GM10266 (cell line): ENCODE results near the gene SCUBE3.

ENCODE experiments used
- DNase-seq: peaks from one replicate; pipeline ENCODE4 v3.0.0; 2012; ENCODE audit errors: extremely low spot score
- TF ChIP-seq, protein P1 (sequence below): IDR thresholded peaks from 2 replicates; pipeline ENCODE4 v1.5.1; 2012; ENCODE audit warnings: mild to moderate bottlenecking, low read depth; ENCODE audit not compliant: control insufficient read depth, insufficient read depth; ENCODE audit errors: missing control alignments

SCUBE3 gene

DNA sequence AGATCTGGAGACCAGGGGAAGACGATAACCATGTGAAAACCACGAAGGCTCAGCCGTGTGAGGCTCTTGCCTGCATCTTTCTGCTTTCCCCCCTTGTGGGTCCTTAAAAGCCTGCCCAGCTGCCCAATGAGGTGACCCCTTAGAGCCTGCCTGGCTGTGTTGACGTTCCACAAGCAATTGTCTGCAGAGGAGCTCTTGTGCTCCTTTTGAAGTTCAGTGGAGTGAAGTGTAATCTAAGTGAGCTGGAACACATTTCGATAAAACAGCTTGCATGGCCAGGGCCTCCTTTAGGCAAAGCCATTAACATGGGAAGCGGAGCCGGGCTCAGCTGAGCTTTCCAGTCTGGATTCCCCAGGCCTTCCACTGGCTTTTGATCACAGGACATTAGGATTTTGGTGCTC, 45.3 kb upstream of the SCUBE3 start:
- no peak for DNase-seq
- TF ChIP-seq, protein P1, sequence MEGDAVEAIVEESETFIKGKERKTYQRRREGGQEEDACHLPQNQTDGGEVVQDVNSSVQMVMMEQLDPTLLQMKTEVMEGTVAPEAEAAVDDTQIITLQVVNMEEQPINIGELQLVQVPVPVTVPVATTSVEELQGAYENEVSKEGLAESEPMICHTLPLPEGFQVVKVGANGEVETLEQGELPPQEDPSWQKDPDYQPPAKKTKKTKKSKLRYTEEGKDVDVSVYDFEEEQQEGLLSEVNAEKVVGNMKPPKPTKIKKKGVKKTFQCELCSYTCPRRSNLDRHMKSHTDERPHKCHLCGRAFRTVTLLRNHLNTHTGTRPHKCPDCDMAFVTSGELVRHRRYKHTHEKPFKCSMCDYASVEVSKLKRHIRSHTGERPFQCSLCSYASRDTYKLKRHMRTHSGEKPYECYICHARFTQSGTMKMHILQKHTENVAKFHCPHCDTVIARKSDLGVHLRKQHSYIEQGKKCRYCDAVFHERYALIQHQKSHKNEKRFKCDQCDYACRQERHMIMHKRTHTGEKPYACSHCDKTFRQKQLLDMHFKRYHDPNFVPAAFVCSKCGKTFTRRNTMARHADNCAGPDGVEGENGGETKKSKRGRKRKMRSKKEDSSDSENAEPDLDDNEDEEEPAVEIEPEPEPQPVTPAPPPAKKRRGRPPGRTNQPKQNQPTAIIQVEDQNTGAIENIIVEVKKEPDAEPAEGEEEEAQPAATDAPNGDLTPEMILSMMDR = no peak

DNA sequence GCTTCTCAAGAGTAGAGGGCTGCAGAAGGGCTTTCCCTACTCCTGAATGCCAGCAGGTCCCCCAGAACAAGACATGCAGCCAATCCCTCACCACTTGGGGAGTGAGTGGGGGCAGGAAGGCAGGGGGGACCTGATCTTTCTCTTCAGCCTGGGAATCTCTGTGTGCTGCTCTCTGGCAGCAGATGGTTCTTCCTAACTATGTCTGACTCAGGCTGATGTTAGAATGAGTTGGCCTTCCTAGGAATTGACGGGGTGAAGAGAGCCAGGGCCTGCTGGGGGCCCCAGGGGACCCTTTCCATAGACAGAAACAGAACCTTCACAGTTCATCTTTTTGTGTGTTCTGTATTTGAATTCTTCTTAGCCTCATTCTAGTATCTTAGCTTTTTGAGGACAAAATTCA, 43.6 kb upstream of the SCUBE3 start:
- DNase-seq = no peak
- TF ChIP-seq, protein P1 = no peak

DNA sequence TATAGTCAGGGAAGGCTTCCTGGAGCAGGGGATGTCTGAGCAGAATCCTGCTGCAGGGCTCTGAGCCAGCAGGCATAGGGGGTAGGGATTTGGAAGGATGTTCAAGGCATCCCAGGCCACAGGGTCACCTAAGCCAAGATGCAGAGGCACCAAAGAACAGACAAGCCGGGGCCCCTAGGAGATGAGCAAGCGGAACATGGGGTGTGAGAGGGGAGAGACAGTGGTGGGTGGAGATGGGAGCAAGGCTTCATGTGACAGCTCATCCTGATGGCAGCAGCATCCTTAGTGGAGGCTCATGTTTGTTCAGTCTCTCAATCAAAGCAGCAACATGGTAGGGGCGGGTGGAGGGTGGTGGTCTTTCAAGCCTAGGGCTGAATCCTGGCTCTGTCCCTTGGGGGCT, 42.9 kb upstream of the SCUBE3 start:
- DNase-seq = no peak
- TF ChIP-seq, protein P1 = no peak

DNA sequence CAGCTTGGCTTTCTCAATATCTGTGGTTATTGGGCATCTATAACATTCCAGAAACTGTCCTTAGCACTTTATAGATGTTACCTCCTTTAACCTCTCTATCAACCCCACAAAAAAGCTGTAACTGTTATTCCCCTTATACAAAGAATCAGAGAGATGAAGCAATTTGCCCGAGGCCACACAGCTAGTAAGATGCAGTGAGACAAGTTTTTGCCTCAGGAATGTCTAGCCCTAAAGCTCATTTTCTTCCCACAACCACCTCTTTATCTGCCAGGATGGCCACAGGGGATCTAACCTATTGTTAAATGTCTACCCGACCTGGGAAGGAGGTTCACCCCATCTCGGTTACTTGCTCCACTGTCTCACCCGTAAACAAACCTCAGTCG, 40.7 kb upstream of the SCUBE3 start:
- TF ChIP-seq, protein P1 = no peak
- no peak for DNase-seq

DNA sequence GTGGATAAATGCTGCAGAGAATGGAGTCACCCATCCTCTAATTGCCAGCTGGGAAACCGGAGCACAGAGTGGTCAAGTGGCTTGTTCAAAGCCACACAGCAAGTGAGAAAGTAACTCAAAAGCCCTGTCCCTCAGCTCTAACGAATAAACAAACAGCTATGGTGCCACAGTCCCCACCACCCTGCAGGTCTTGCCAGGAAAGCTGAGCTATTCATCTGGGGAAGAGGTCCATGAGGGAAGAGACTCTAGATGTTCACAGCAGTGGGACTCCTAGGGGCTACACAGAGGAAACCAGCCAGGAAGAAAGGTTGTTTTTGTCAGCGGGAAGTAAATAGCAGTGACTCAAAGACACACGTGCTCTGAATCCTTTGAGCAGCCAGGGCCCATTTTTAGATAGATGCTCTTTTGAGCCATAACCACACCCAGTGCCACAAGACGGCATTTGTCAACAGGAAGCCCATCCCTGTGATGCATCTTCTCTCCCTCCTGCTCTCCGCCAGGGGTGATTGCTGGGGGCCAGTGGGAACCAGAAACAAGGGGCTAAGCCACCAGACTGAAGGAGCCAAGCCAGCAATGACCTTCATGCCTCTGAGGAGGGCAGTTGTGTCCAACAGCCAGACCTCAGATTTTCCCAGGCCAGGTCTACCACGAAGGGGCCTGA, 40.2 kb upstream of the SCUBE3 start:
- TF ChIP-seq, protein P1 = no peak
- DNase-seq = no peak

DNA sequence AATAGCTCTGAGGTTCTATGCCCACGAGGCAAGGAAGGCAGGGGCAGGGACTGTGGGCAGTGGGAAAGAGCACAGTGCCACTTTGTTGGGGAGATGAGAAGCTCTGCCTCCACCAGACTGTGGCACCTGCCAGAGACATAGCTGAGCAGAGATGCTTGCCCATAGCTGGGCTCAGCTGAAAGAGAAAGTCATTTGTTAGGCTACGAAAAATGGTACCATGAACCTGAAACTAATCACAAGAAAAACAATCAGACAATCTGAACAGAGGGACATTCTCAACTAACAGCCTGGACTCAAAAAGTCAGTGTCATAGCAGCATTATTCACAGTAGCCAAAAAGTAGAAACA, 39.7 kb upstream of the SCUBE3 start:
- TF ChIP-seq, protein P1 = no peak
- no peak for DNase-seq

DNA sequence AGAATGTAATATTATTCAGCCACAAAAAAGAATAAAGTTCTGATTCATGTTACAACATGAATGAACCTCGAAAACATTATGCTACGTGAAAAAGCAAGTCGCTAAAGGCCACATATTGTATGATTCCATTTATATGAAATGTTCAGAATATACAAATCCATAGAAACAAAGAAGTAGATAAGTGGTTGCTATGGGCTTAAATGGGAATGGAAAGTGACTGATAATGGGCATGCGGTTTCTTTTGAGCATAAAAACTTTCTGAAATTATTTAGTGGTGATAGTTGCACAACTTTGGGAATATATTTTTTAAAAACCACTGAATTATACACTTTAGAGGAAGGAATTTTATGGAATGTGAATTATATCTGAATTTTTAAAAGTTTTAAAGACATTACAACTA, 39.3 kb upstream of the SCUBE3 start:
- TF ChIP-seq, protein P1 = no peak
- DNase-seq = no peak
